T-helper 17 cell (primary cell): ENCODE data around the gene LAYN. TPM values are rescaled to one million over a fixed set of nuclear protein-coding genes. Genes with fewer than 3 reads are reported as not detected.

Experiments used
- ATAC-seq: fragments of 150-1000 bp; cut with Tn5 transposase; 2 replicates; pipeline ENCODE4 v1.10.0; 2021; ENCODE audit warnings: mild to moderate bottlenecking, moderate library complexity
- DNase-seq, 3 donors: peaks; one replicate each; pipeline versions ENCODE4 v3.0.0 to v3.0.0-alpha.2; 2020 to 2021
- H3K9me3 ChIP-seq: one replicate; pipeline ENCODE4 v1.7.0; 2013; ENCODE audit warnings: low read length, mild to moderate bottlenecking; ENCODE audit not compliant: control insufficient read depth, poor library complexity, severe bottlenecking
- H3K27ac Mint-ChIP-seq: one replicate; pipeline ENCODE4 v1.8.0; 2022; ENCODE audit warnings: mild to moderate bottlenecking, moderate library complexity, mixed read lengths
- H3K27me3 Mint-ChIP-seq: one replicate; pipeline ENCODE4 v1.8.0; 2022; ENCODE audit warnings: mixed read lengths
- H3K36me3 Mint-ChIP-seq: one replicate; pipeline ENCODE4 v1.8.0; 2022; ENCODE audit warnings: low read depth, mixed read lengths
- H3K4me1 Mint-ChIP-seq: one replicate; pipeline ENCODE4 v1.8.0; 2022; ENCODE audit warnings: mild to moderate bottlenecking, mixed read lengths
- H3K4me3 Mint-ChIP-seq: one replicate; pipeline ENCODE4 v1.8.0; 2022; ENCODE audit warnings: mild to moderate bottlenecking, moderate library complexity, mixed read lengths
- total RNA-seq, 4 donors: library from RNA in 2 of 4; stranded (reverse) in 2 of 4; gene quantifications; one replicate each; pipeline ENCODE4 v1.2.3 and lab custom pipeline; 2022 to 2026

LAYN gene
- total RNA-seq, 2 donors from 2014 or later, result 1.4 TPM; not detected in 1

DNA sequence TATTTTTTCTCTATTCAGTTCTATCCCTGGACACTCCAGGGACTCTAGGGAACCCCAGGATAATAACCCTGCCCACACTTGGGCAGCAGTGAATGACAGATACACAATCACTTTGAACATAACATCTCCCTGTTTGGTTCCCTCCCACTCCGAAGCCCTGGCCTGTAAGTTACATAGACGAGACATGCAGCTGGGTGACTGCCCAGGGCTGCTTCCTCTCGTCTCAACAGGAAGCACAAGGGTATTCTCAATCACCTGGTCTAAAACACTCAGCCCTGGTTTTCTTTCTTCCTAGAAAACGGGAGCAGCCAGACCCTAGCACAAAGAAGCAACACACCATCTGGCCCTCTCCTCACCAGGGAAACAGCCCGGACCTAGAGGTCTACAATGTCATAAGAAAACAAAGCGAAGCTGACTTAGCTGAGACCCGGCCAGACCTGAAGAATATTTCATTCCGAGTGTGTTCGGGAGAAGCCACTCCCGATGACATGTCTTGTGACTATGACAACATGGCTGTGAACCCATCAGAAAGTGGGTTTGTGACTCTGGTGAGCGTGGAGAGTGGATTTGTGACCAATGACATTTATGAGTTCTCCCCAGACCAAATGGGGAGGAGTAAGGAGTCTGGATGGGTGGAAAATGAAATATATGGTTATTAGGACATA lies 19.4 kb downstream of the LAYN start:
- H3K4me1 Mint-ChIP-seq, result no peaks in the 10 kb centered on the region
- no peaks in the 10 kb centered on the region for H3K9me3 ChIP-seq
- DNase-seq, result no peak
- no peak overlapping the region for H3K4me3 Mint-ChIP-seq
- H3K27me3 Mint-ChIP-seq, result peaks cover 27% of the 10 kb centered on the region
- no peaks in the 10 kb centered on the region for H3K36me3 Mint-ChIP-seq
- ATAC-seq, result no peak
- no peak overlapping the region for H3K27ac Mint-ChIP-seq

DNA sequence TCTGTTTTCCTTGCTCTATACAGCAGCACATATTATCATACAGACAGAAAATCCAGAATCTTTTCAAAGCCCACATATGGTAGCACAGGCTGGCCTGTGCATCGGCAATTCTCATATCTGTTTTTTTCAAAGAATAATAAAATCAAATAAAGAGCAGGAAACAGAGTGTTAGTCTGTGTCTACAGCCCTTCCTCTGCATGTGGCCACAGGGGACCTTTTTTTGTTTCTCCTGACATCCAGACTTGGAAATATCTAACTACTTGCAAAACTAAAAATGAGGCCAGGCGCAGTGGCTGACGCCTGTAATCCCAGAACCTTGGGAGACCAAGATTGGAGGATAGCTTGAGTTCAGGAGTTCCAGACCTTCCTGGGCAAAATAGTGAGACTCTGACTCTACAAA lies 20.3 kb downstream of the LAYN start:
- no peak overlapping the region for H3K27ac Mint-ChIP-seq
- no peak for DNase-seq
- peaks cover 27% of the 10 kb centered on the region for H3K27me3 Mint-ChIP-seq
- no peaks in the 10 kb centered on the region for H3K36me3 Mint-ChIP-seq
- no peak for ATAC-seq
- H3K9me3 ChIP-seq, result no peaks in the 10 kb centered on the region
- no peak overlapping the region for H3K4me3 Mint-ChIP-seq
- no peaks in the 10 kb centered on the region for H3K4me1 Mint-ChIP-seq

- Mint-ChIP-seq H3K36me3 (no peaks in the 10 kb centered on the region), H3K27ac (no peak overlapping the region)
Measured at GRCh38 chr11:111561306-111561705, 20.8 kb downstream of the LAYN start.

DNA sequence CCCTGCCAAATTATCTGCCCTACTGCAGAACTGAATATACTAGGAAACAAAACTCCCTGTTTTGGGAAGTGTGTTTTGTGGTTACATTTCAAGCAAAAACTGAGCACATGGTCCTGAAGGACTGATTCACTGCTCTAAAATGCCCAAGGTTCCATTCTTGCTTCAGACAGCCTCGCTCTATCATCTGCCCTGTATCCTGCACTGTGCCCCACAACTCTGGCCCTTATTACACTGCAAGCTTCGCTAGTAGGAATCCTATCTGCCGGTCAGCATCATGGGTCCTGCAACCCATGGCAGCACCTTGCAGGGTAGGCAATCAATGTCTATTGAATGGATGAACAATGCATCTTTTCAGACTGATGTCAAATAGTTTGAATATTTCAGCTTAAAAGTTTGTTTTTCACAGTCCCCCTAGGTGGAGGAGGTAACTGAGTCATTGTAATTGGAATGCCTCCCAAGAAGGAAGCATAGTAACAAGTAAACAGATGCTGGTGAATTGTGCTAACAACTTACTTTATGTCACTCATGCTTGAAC lies 21.3 kb downstream of the LAYN start:
- Mint-ChIP-seq H3K27me3 (peaks cover 27% of the 10 kb centered on the region), H3K4me1 (no peaks in the 10 kb centered on the region), H3K4me3 (no peak overlapping the region), H3K27ac (no peak overlapping the region), H3K36me3 (no peaks in the 10 kb centered on the region)
- H3K9me3 ChIP-seq, result no peaks in the 10 kb centered on the region
- ATAC-seq, result no peak
- no peak for DNase-seq

More at GRCh38 chr11:111561306-111561705, 20.8 kb downstream of the LAYN start:
- no peak for DNase-seq
- H3K9me3 ChIP-seq, result no peaks in the 10 kb centered on the region
- Mint-ChIP-seq H3K4me3 (no peak overlapping the region), H3K27me3 (peaks cover 27% of the 10 kb centered on the region), H3K4me1 (no peaks in the 10 kb centered on the region)
- no peak for ATAC-seq

DNA sequence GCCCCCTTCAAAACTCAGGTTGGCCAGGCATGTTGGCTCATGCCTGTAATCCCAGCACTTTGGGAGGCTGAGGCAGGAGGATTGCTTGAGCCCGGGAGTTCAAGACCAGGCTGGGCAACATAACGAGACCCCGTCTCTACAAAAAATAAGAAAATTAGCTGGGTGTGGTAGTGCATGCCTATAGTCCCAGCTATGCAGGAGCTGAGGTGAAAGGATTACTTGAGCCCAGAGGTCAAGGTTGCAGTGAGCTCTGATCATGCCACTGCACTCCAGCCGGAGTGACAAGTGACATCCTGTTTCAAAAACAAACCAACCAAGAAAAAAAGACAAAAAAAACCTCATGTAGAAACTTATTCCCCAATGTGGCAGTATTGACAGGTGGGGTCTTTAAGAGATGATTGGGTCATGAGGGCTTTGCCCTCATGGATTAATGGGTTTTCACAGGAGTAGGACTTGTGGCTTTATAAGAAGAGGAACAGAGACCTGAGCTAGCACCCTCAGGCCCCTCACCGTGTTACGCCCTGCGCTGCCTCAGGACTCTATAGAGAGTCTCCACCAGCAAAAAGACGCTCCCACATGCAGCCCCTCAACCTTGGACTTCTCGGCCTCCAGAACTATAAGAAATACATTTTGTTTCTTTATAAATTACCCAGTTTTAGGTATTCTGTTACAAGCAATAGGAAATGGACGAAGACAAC lies 22.3 kb downstream of the LAYN start:
- ATAC-seq, result no peak
- no peaks in the 10 kb centered on the region for H3K4me1 Mint-ChIP-seq

GRCh38 chr11:111565114-111565720 lies 24.7 kb downstream of the LAYN start:
- no peaks in the 10 kb centered on the region for H3K36me3 Mint-ChIP-seq
- no peak overlapping the region for H3K4me3 Mint-ChIP-seq
- H3K27ac Mint-ChIP-seq, result no peak overlapping the region
- H3K4me1 Mint-ChIP-seq, result no peaks in the 10 kb centered on the region
- ATAC-seq, result peak; percentile 35
- H3K27me3 Mint-ChIP-seq, result peaks cover 28% of the 10 kb centered on the region
- peak in 2 of 3 donors; percentile 26 to 46 for DNase-seq
- H3K9me3 ChIP-seq, result no peaks in the 10 kb centered on the region

More for the DNA sequence above, 22.3 kb downstream of the LAYN start:
- H3K27ac Mint-ChIP-seq, result no peak overlapping the region
- no peaks in the 10 kb centered on the region for H3K36me3 Mint-ChIP-seq
- no peaks in the 10 kb centered on the region for H3K9me3 ChIP-seq
- H3K27me3 Mint-ChIP-seq, result peaks cover 27% of the 10 kb centered on the region
- DNase-seq, result no peak
- no peak overlapping the region for H3K4me3 Mint-ChIP-seq

- DNase-seq (no peak), ATAC-seq (no peak)
- H3K36me3 Mint-ChIP-seq, result peaks cover 3% of the 10 kb centered on the region
- peaks cover 36% of the 10 kb centered on the region for H3K27me3 Mint-ChIP-seq
- H3K4me1 Mint-ChIP-seq, result no peaks in the 10 kb centered on the region
- H3K27ac Mint-ChIP-seq, result no peak overlapping the region
- no peak overlapping the region for H3K4me3 Mint-ChIP-seq
- no peaks in the 10 kb centered on the region for H3K9me3 ChIP-seq
Measured at GRCh38 chr11:111566324-111566723, 25.8 kb downstream of the LAYN start.

DNA sequence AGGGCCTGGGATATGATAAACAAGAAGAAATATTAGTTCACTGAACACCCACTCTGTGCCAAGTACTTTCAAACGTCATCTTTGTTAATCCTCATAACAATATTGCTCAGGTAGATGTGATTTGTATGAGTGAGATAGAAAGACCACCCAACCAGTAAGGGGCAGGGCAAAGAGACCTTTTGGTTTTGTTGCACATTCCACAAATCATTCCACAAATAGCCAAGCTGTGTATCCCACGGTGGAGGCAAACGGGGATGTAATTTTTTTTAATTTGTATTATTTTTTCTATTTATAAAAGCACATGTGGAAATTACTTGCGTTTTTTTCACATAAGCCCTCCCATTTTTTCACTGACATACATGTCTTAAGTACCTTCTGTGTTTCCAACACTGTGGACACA lies 29.0 kb downstream of the LAYN start:
- H3K4me3 Mint-ChIP-seq, result no peak overlapping the region
- H3K27me3 Mint-ChIP-seq, result peaks cover 39% of the 10 kb centered on the region
- DNase-seq (no peak), ATAC-seq (no peak)
- H3K27ac Mint-ChIP-seq, result no peak overlapping the region
- no peaks in the 10 kb centered on the region for H3K9me3 ChIP-seq
- H3K36me3 Mint-ChIP-seq, result peaks cover 4% of the 10 kb centered on the region
- H3K4me1 Mint-ChIP-seq, result peaks cover 6% of the 10 kb centered on the region

DNA sequence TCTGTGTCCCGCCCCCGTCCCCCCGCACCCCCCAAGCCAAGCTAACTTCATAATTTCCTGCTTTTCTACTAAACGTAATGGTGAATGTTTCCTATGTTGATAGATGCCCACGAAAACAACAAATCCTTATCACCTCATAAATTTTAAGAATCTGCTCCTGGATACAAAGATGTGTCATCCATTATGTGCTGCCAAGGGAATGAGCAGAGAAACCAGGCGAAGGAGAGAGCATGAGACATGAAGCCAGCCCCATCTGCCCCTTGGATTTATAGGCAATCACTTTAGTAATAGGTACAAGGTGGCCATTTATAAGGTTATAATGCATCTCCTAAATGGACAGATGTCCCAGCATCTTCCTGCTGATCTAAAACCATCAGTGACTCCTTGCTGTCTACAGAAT lies 30.3 kb downstream of the LAYN start:
- ATAC-seq (no peak), DNase-seq (no peak)
- H3K27ac Mint-ChIP-seq, result no peak overlapping the region
- H3K27me3 Mint-ChIP-seq, result peaks cover 39% of the 10 kb centered on the region
- H3K36me3 Mint-ChIP-seq, result peaks cover 4% of the 10 kb centered on the region
- H3K4me1 Mint-ChIP-seq, result peaks cover 6% of the 10 kb centered on the region
- no peak overlapping the region for H3K4me3 Mint-ChIP-seq
- H3K9me3 ChIP-seq, result no peaks in the 10 kb centered on the region

- H3K27me3 Mint-ChIP-seq, result peaks cover 39% of the 10 kb centered on the region
- H3K4me1 Mint-ChIP-seq, result peaks cover 6% of the 10 kb centered on the region
- H3K4me3 Mint-ChIP-seq, result no peak overlapping the region
- H3K9me3 ChIP-seq, result no peaks in the 10 kb centered on the region
- H3K27ac Mint-ChIP-seq, result no peak overlapping the region
- DNase-seq (no peak), ATAC-seq (no peak)
- peaks cover 4% of the 10 kb centered on the region for H3K36me3 Mint-ChIP-seq
Measured at GRCh38 chr11:111571829-111572501, 31.4 kb downstream of the LAYN start.

- no peaks in the 10 kb centered on the region for H3K9me3 ChIP-seq
- Mint-ChIP-seq H3K4me1 (peaks cover 6% of the 10 kb centered on the region), H3K4me3 (no peak overlapping the region), H3K27ac (no peak overlapping the region), H3K36me3 (peaks cover 4% of the 10 kb centered on the region), H3K27me3 (peaks cover 39% of the 10 kb centered on the region)
- no peak for ATAC-seq
- no peak for DNase-seq
Measured at GRCh38 chr11:111572581-111572980, 32.1 kb downstream of the LAYN start.

DNA sequence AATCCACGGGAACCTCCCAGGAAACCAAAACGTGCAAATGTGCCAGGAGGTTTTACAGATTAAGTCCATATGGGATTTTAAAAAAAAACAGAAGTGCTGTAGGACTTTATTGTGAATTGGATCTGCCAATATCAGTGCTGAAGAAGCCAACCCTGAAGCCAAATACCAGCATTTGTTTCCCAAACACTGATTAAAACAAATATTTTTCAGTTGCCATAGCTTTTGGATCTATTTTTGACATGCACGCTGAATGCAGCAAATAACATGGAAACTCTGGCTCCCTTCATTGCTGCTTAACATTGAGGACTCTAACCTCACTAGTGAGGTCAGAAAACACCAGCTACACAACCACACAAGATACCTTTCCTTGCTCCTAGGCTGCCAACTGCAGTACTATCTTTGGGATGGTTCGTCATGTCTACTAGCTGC lies 33.3 kb downstream of the LAYN start:
- no peak for ATAC-seq
- no peaks in the 10 kb centered on the region for H3K9me3 ChIP-seq
- no peak overlapping the region for H3K4me3 Mint-ChIP-seq
- DNase-seq, result no peak
- H3K36me3 Mint-ChIP-seq, result peaks cover 4% of the 10 kb centered on the region
- peaks cover 39% of the 10 kb centered on the region for H3K27me3 Mint-ChIP-seq
- peaks cover 6% of the 10 kb centered on the region for H3K4me1 Mint-ChIP-seq
- H3K27ac Mint-ChIP-seq, result no peak overlapping the region
